Measurements from ENCODE around the gene PLCB3.

GRCh38 chr11:64232967-64233315 lies 18.4 kb upstream of the PLCB3 start:
- no peak for TF ChIP-seq CTCF (IDR thresholded peaks at IDR 0.05)
- no peak for TF ChIP-seq POLR2A (IDR thresholded peaks at IDR 0.05)
